Upper lobe of right lung (tissue), 1 donor: ENCODE results near the gene L2HGDH. TPM values are rescaled to one million over a fixed set of nuclear protein-coding genes. Genes with fewer than 3 reads are reported as not detected.

Source experiments
- ATAC-seq: fragments of 200-7000 bp; cut with Tn5 transposase; one replicate; pipeline ENCODE4 v1.9.1; 2020; ENCODE audit warnings: mild to moderate bottlenecking, moderate library complexity
- DNase-seq: peaks from one replicate; pipeline ENCODE4 v3.0.0-alpha.2; 2020
- H3K27ac ChIP-seq: fragments of 200-600 bp; one replicate; pipeline ENCODE4 v1.8.0; 2022
- H3K27me3 ChIP-seq: fragments of 200-600 bp; one replicate; pipeline ENCODE4 v1.8.0; 2022; ENCODE audit warnings: mild to moderate bottlenecking
- H3K36me3 ChIP-seq: fragments of 200-600 bp; one replicate; pipeline ENCODE4 v1.8.0; 2022
- H3K4me1 ChIP-seq: fragments of 200-600 bp; one replicate; pipeline ENCODE4 v1.8.0; 2022
- H3K4me3 ChIP-seq: fragments of 200-600 bp; one replicate; pipeline ENCODE4 v1.8.0; 2022; ENCODE audit warnings: mild to moderate bottlenecking
- H3K9me3 ChIP-seq: fragments of 200-600 bp; one replicate; pipeline ENCODE4 v1.8.0; 2022
- CTCF ChIP-seq: fragments of 200-600 bp; IDR thresholded peaks from one replicate; pipeline ENCODE4 v1.8.0; 2022; ENCODE audit warnings: antibody characterized with exemption
- intact Hi-C: fragments of 100-400 bp; cut with DNase I; formaldehyde crosslinking; loops from one replicate; pipeline ENCODE4 v1.11.0; 2022
- total RNA-seq: library from RNA; stranded (reverse); fragmentation: NEBNext Ultra II Directional; extraction: Animal tissue kit (Norgen Biotek cat#: 25700); gene quantifications from one replicate; pipeline ENCODE4 v1.2.1, GENCODE V29; 2021
- donor health status: DM: no; HTN: yes; CAD: no; lungs with severe emphysema.

Gene L2HGDH
- total RNA-seq, 1 donor from 2014 or later, result 4.5 TPM

GRCh38 chr14:50339178-50339804 lies 27.3 kb upstream of the L2HGDH start:
- DNase-seq (no peak), ATAC-seq (no peak)
- Histone ChIP-seq H3K4me3 (no peak overlapping the region), H3K4me1 (peaks cover 28% of the 10 kb centered on the region), H3K27me3 (no peaks in the 10 kb centered on the region), H3K36me3 (peaks cover 8% of the 10 kb centered on the region), H3K9me3 (no peaks in the 10 kb centered on the region), H3K27ac (no peak overlapping the region)
- TF ChIP-seq CTCF, result no peak
- intact Hi-C loops, result loop anchor here (10.0 kb wide), 1 partner anchor 56 kb away; the partner anchor contains the start of gene CDKL1

GRCh38 chr14:50338587-50338986 lies 26.6 kb upstream of the L2HGDH start:
- peaks cover 23% of the 10 kb centered on the region for H3K4me1 ChIP-seq
- peaks cover 9% of the 10 kb centered on the region for H3K36me3 ChIP-seq
- H3K27me3 ChIP-seq, result no peaks in the 10 kb centered on the region
- TF ChIP-seq CTCF, result no peak
- DNase-seq (no peak), ATAC-seq (no peak)
- H3K9me3 ChIP-seq, result no peaks in the 10 kb centered on the region
- H3K4me3 ChIP-seq, result no peak overlapping the region
- H3K27ac ChIP-seq, result no peak overlapping the region
- intact Hi-C loops, result loop anchor here (10.0 kb wide), 1 partner anchor 56 kb away; the partner anchor contains the start of gene CDKL1

GRCh38 chr14:50335989-50336824 lies 24.2 kb upstream of the L2HGDH start:
- Histone ChIP-seq H3K4me1 (peaks cover 18% of the 10 kb centered on the region), H3K4me3 (no peak overlapping the region), H3K36me3 (peaks cover 20% of the 10 kb centered on the region), H3K27me3 (no peaks in the 10 kb centered on the region), H3K9me3 (no peaks in the 10 kb centered on the region), H3K27ac (peak overlapping the region; percentile 44)
- intact Hi-C loops, result loop anchor here (10.0 kb wide), 1 partner anchor 59 kb away; the partner anchor contains the start of gene CDKL1
- TF ChIP-seq CTCF, result no peak
- DNase-seq (no peak), ATAC-seq (peak; percentile 72)

GRCh38 chr14:50335389-50335788 lies 23.4 kb upstream of the L2HGDH start:
- Histone ChIP-seq H3K9me3 (no peaks in the 10 kb centered on the region), H3K36me3 (peaks cover 20% of the 10 kb centered on the region), H3K27ac (peak overlapping the region; percentile 44), H3K4me1 (peaks cover 18% of the 10 kb centered on the region), H3K27me3 (no peaks in the 10 kb centered on the region), H3K4me3 (no peak overlapping the region)
- peak; percentile 40 for ATAC-seq
- intact Hi-C loops, result loop anchor here (10.0 kb wide), 1 partner anchor 59 kb away; the partner anchor contains the start of gene CDKL1
- TF ChIP-seq CTCF, result no peak
- no peak for DNase-seq

- no peak overlapping the region for H3K4me3 ChIP-seq
- intact Hi-C loops, result loop anchor here (10.0 kb wide), 1 partner anchor 61 kb away; the partner anchor contains the start of gene CDKL1
- no peak for ATAC-seq
Observed at GRCh38 chr14:50334211-50334610, 22.2 kb upstream of the L2HGDH start.

More at GRCh38 chr14:50334211-50334610, 22.2 kb upstream of the L2HGDH start:
- no peak for DNase-seq
- peaks cover 18% of the 10 kb centered on the region for H3K4me1 ChIP-seq
- no peaks in the 10 kb centered on the region for H3K9me3 ChIP-seq
- H3K27ac ChIP-seq, result peak overlapping the region; percentile 44
- H3K27me3 ChIP-seq, result no peaks in the 10 kb centered on the region
- peaks cover 28% of the 10 kb centered on the region for H3K36me3 ChIP-seq
- TF ChIP-seq CTCF, result no peak
